ENCODE measurements around the gene COQ8B.

Gene COQ8B

DNA sequence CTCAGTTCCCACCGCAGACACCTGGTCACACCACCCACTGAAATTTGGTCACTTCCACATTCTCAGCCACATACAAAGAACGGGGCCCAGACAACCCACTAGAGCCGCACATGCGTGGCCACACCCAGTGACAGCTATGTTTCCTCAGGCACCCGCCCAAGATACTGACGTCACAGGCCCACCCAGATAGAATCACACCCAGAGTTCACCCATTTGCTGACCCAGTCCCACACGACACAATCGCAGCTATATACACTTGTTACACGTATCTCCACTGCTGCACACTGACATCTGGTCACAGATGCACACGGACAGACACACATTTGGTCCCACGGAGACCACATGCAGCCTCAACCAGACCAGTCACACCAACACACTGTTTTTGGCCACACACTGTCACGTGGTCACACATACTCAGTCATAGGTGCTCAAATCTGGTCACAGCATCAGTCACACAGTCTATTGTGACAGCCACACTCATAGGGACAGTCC, 29.1 kb downstream of the COQ8B start:
- peak; percentile 83 for DNase-seq (ENCODE audit: low read depth in 2 of 2)
- H3K4me3 ChIP-seq (replicated peaks in 1 of 2; ENCODE audit: low read depth in 2 of 2, low read length in 2 of 2) = peak overlapping the region in 1 of 2 donors; percentile 25
- TF ChIP-seq CTCF (IDR thresholded peaks at IDR 0.05; ENCODE audit: low read depth, low read length) = no peak

DNA sequence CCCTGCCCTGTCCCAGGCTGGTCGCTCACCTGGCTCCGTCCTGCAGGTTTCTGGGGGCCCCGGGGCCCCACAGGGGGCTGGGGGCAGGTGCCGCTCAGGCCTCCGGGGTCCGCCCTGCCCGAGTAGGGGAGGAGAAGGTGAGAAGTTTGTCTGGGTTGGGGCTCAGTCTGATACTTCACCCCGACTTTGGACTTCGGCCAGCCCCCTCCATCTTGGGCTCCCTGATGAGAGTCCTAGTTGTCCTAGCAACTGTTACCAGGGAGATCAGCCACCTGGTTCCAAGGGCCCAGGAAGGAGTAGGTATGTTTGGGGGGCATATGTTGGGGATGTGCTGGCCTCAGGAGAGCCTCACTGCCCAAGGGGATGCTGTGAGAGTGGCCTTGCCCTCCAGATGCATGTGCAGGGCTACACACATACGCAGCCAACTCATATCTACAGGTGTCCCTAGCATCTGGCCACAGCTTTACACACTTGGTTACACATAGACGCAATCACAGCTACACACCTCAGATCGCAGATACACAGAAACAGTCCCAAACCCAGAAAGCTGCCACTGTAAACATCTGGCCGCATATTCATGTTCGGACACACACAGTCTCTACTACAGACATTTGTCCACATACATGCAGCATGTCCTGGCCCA, 29.7 kb downstream of the COQ8B start:
- DNase-seq (ENCODE audit: low read depth in 2 of 2) = no peak
- no peak overlapping the region for H3K4me3 ChIP-seq (replicated peaks in 1 of 2; ENCODE audit: low read depth in 2 of 2, low read length in 2 of 2)
- TF ChIP-seq CTCF (IDR thresholded peaks at IDR 0.05; ENCODE audit: low read depth, low read length) = no peak

DNA sequence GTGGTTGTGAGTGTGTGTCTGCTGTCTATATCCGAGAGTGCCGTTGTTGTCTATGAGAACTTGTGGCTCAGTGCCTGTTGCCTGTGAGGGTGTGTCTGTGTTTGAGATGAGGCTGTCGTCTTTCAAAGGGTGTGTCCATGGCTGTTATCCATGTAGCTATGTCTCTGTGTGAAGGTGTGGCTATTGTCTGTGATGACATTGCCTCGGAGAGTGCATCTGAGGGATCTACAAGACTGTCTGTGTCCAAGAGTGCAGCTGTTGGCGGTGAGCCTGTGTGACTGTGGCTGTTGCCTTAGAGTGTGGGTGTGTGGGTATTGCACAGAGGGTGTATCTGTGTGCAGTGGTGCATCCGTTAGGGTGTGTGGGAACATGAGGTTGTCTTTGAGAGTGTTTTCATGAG, 31.1 kb downstream of the COQ8B start:
- H3K4me3 ChIP-seq (replicated peaks in 1 of 2; ENCODE audit: low read depth in 2 of 2, low read length in 2 of 2) = no peak overlapping the region
- no peak for DNase-seq (ENCODE audit: low read depth in 2 of 2)
- no peak for TF ChIP-seq CTCF (IDR thresholded peaks at IDR 0.05; ENCODE audit: low read depth, low read length)

DNA sequence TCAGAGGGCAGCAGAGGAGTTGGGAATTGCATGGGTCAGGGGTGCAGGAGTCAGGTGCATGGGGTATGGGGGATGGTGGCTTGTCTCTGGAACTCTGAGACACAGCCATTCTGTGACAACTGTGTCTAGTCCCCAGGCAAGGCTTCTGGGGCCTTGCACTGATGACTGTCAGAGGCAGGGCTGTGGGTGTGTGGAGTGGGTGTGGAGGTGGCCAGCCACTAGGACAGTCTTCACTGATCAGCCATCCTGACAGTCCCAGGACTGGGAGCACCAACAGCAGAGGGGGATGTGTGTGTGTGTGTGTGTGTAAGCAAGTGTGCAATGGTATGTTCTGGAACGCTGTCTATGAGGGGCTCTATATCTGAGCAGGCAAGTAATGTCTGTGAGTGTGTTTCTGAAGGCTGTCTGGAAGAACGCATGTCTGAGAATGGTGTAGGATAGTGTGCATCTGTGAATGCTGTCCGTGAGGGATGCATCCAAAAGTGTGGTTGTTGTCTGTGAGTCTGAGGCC, 31.6 kb downstream of the COQ8B start:
- no peak for DNase-seq (ENCODE audit: low read depth in 2 of 2)
- H3K4me3 ChIP-seq (replicated peaks in 1 of 2; ENCODE audit: low read depth in 2 of 2, low read length in 2 of 2) = no peak overlapping the region
- no peak for TF ChIP-seq CTCF (IDR thresholded peaks at IDR 0.05; ENCODE audit: low read depth, low read length)

DNA sequence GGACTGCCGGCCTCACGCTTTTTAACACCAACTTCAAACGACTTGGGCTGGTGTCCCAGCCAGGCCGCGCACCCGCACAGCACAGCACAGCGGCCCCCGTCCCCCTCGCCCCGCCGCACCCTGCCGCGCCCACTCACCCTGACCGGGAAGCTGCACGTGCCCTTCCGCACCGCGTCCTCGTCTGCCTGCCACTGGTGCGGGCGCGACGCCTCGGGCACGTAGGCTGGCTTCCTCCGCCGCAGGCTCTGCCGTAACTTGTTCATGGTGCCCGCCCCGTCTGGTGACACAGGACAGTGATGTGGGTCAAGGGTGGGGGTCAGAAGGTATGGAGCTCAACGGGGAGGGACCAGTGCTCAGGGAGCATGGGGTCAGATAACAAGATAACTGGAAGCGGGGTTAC, 32.4 kb downstream of the COQ8B start:
- no peak for TF ChIP-seq CTCF (IDR thresholded peaks at IDR 0.05; ENCODE audit: low read depth, low read length)
- DNase-seq (ENCODE audit: low read depth in 2 of 2) = no peak

DNA sequence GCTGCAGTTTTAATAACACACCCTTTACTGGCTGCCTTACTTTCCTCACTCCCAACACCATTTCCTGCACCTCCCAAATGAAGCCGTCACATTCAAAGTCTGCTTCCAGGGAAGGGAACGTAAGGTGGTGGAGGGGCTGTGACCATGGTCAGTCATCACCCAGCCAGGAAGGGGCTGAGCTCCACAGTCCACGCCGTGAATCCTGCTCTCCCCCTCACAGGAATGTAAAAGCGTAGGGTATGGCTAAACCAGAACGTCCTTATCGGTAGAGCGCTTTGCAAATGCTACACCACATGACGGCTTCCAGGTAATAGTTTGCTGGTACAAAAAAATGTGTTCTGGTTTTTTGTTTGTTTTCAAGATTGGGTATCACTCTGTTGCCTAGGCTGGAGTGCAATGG, 33.2 kb downstream of the COQ8B start:
- no peak for TF ChIP-seq CTCF (IDR thresholded peaks at IDR 0.05; ENCODE audit: low read depth, low read length)
- DNase-seq (ENCODE audit: low read depth in 2 of 2) = no peak

More for the DNA sequence above, 32.4 kb downstream of the COQ8B start:
- H3K4me3 ChIP-seq (replicated peaks in 1 of 2; ENCODE audit: low read depth in 2 of 2, low read length in 2 of 2) = no peak overlapping the region

More for the DNA sequence above, 33.2 kb downstream of the COQ8B start:
- no peak overlapping the region for H3K4me3 ChIP-seq (replicated peaks in 1 of 2; ENCODE audit: low read depth in 2 of 2, low read length in 2 of 2)

Measured in cardiac fibroblast (primary cell).